ENCODE measurements around the gene ELFN2.

Gene ELFN2

DNA sequence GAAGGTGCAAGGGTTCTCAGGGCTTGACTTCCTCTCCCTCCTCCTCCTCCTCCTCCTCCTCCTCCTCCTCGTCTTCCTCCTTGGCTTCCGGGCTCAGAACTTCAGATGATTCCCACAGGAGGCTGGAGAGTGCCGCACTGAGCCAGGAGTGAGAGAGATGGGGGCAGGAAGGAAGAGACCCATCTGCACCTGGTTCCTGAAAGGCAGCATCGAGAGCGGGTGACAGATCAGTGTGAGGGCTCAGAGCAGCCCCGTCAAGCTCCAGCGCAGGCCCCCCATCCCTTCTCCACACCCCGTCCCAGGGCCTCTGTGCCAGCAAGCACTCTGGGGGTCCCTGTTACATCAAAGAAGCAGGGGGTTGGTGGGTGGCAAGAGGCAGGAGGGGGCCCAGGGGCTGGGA, 51.5 kb downstream of the ELFN2 start:
- Histone ChIP-seq H3K18ac (ENCODE audit: low read length) (no peak overlapping the region), H3K79me1 (ENCODE audit: low read length) (no peaks in the 10 kb centered on the region), H3K27ac (ENCODE audit: low read depth, low read length) (no peak overlapping the region), H2AFZ (ENCODE audit: insufficient read depth, low read length, poor library complexity) (no peak overlapping the region), H3K4me1 (ENCODE audit: control insufficient read depth in 1 of 2, insufficient read depth in 2 of 2, low read length in 2 of 2) (no peaks in the 10 kb centered on the region), H3K79me2 (ENCODE audit: control insufficient read depth, insufficient read depth, low read length, poor library complexity) (no peaks in the 10 kb centered on the region), H2BK5ac (ENCODE audit: low read depth, low read length, poor library complexity) (no peak overlapping the region), H4K91ac (ENCODE audit: low read depth, low read length) (no peak overlapping the region), H3K9ac (ENCODE audit: low read length) (no peak overlapping the region), H3K23ac (ENCODE audit: low read length) (no peak overlapping the region), H3K36me3 (ENCODE audit: control insufficient read depth in 1 of 2, insufficient read depth in 2 of 2, low read length in 2 of 2) (no peaks in the 10 kb centered on the region), H2BK120ac (ENCODE audit: insufficient read depth, low read length, poor library complexity) (no peak overlapping the region), H2AK5ac (ENCODE audit: low read length) (no peak overlapping the region), H4K8ac (ENCODE audit: low read depth, low read length) (no peak overlapping the region), H3K4ac (ENCODE audit: low read depth, low read length) (no peak overlapping the region), H3K27me3 (ENCODE audit: insufficient read depth, low read length) (no peaks in the 10 kb centered on the region), H2BK12ac (ENCODE audit: low read length) (no peak overlapping the region), H3K14ac (ENCODE audit: low read length) (no peak overlapping the region), H3K4me3 (ENCODE audit: low read depth, low read length) (no peak overlapping the region), H3K4me2 (ENCODE audit: low read length) (no peak overlapping the region), H4K12ac (ENCODE audit: low read depth, low read length) (no peak overlapping the region), H3K9me3 (ENCODE audit: insufficient read depth, low read depth, low read length) (no peaks in the 10 kb centered on the region)
- no peak for DNase-seq
- no CpG with 5 or more reads among the region's 8 CpGs for WGBS (ENCODE audit: extremely low coverage, insufficient coverage, insufficient read length)

DNA sequence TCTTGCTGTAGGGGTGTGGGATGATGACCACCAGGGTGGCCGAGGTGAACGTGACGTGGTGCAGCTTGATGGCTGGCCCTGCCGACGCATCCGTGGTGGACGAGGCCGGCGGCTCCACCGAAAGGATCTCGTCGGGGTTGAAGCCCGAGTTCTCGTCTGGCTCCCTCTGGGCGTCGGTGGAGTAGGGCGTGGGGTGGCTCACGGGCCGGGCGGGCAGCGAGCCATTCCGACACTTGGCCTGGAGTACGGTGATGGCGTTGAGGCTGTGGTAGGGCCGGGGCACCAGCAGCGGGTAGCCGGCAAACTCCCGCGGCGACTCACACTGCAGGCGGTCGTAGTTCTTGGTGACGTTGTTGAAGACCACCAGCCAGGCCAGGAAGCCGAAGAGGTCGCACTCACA, 52.7 kb downstream of the ELFN2 start:
- H3K79me1 ChIP-seq (ENCODE audit: low read length) = no peaks in the 10 kb centered on the region
- no peak overlapping the region for H3K4ac ChIP-seq (ENCODE audit: low read depth, low read length)
- no CpG with 5 or more reads among the region's 35 CpGs for WGBS (ENCODE audit: extremely low coverage, insufficient coverage, insufficient read length)
- no peak overlapping the region for H4K12ac ChIP-seq (ENCODE audit: low read depth, low read length)
- H2BK12ac ChIP-seq (ENCODE audit: low read length) = no peak overlapping the region
- no peak overlapping the region for H2BK120ac ChIP-seq (ENCODE audit: insufficient read depth, low read length, poor library complexity)
- DNase-seq = no peak
- H2AFZ ChIP-seq (ENCODE audit: insufficient read depth, low read length, poor library complexity) = no peak overlapping the region
- H3K79me2 ChIP-seq (ENCODE audit: control insufficient read depth, insufficient read depth, low read length, poor library complexity) = no peaks in the 10 kb centered on the region
- H3K23ac ChIP-seq (ENCODE audit: low read length) = no peak overlapping the region
- H3K9ac ChIP-seq (ENCODE audit: low read length) = no peak overlapping the region
- no peak overlapping the region for H3K27ac ChIP-seq (ENCODE audit: low read depth, low read length)
- H4K8ac ChIP-seq (ENCODE audit: low read depth, low read length) = no peak overlapping the region
- H4K91ac ChIP-seq (ENCODE audit: low read depth, low read length) = no peak overlapping the region
- no peak overlapping the region for H3K14ac ChIP-seq (ENCODE audit: low read length)
- no peak overlapping the region for H3K18ac ChIP-seq (ENCODE audit: low read length)
- H3K27me3 ChIP-seq (ENCODE audit: insufficient read depth, low read length) = no peaks in the 10 kb centered on the region
- no peaks in the 10 kb centered on the region for H3K4me1 ChIP-seq (ENCODE audit: control insufficient read depth in 1 of 2, insufficient read depth in 2 of 2, low read length in 2 of 2)
- H2BK5ac ChIP-seq (ENCODE audit: low read depth, low read length, poor library complexity) = no peak overlapping the region
- H3K4me2 ChIP-seq (ENCODE audit: low read length) = no peak overlapping the region
- H2AK5ac ChIP-seq (ENCODE audit: low read length) = no peak overlapping the region
- no peaks in the 10 kb centered on the region for H3K36me3 ChIP-seq (ENCODE audit: control insufficient read depth in 1 of 2, insufficient read depth in 2 of 2, low read length in 2 of 2)
- no peaks in the 10 kb centered on the region for H3K9me3 ChIP-seq (ENCODE audit: insufficient read depth, low read depth, low read length)
- no peak overlapping the region for H3K4me3 ChIP-seq (ENCODE audit: low read depth, low read length)

DNA sequence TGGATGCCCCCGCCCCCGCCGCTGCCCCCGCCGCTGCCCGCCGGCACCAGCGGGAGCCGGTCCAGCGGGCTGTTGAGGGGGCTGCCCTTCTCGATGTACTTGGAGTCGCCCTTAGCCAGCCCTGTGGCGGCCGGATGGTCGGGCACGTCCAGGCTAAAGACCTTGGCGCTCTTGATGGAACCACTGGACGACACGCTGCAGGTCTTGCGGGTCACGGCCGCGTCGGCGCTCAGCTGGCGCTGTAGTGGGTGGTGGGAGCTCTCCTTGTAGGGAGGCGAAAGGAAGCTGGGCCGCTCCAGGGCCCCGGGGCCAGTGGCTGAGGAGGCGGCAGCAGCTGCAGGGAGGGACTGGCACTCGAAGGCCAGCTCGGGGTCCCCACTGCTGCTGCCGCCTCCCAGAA, 53.8 kb downstream of the ELFN2 start:
- H3K36me3 ChIP-seq (ENCODE audit: control insufficient read depth in 1 of 2, insufficient read depth in 2 of 2, low read length in 2 of 2) = no peaks in the 10 kb centered on the region
- no peak overlapping the region for H3K9ac ChIP-seq (ENCODE audit: low read length)
- H3K79me1 ChIP-seq (ENCODE audit: low read length) = no peaks in the 10 kb centered on the region
- no peak overlapping the region for H4K8ac ChIP-seq (ENCODE audit: low read depth, low read length)
- H3K4ac ChIP-seq (ENCODE audit: low read depth, low read length) = no peak overlapping the region
- H2BK5ac ChIP-seq (ENCODE audit: low read depth, low read length, poor library complexity) = no peak overlapping the region
- no peaks in the 10 kb centered on the region for H3K4me1 ChIP-seq (ENCODE audit: control insufficient read depth in 1 of 2, insufficient read depth in 2 of 2, low read length in 2 of 2)
- no peaks in the 10 kb centered on the region for H3K9me3 ChIP-seq (ENCODE audit: insufficient read depth, low read depth, low read length)
- no peak overlapping the region for H2BK120ac ChIP-seq (ENCODE audit: insufficient read depth, low read length, poor library complexity)
- H3K18ac ChIP-seq (ENCODE audit: low read length) = no peak overlapping the region
- H3K4me2 ChIP-seq (ENCODE audit: low read length) = no peak overlapping the region
- no peak overlapping the region for H2BK12ac ChIP-seq (ENCODE audit: low read length)
- no CpG with 5 or more reads among the region's 33 CpGs for WGBS (ENCODE audit: extremely low coverage, insufficient coverage, insufficient read length)
- no peak overlapping the region for H4K91ac ChIP-seq (ENCODE audit: low read depth, low read length)
- no peak overlapping the region for H3K27ac ChIP-seq (ENCODE audit: low read depth, low read length)
- H3K14ac ChIP-seq (ENCODE audit: low read length) = no peak overlapping the region
- H3K79me2 ChIP-seq (ENCODE audit: control insufficient read depth, insufficient read depth, low read length, poor library complexity) = no peaks in the 10 kb centered on the region
- H2AFZ ChIP-seq (ENCODE audit: insufficient read depth, low read length, poor library complexity) = no peak overlapping the region
- no peak for DNase-seq
- H3K23ac ChIP-seq (ENCODE audit: low read length) = no peak overlapping the region
- H3K27me3 ChIP-seq (ENCODE audit: insufficient read depth, low read length) = no peaks in the 10 kb centered on the region
- H3K4me3 ChIP-seq (ENCODE audit: low read depth, low read length) = no peak overlapping the region
- H2AK5ac ChIP-seq (ENCODE audit: low read length) = no peak overlapping the region
- H4K12ac ChIP-seq (ENCODE audit: low read depth, low read length) = no peak overlapping the region

DNA sequence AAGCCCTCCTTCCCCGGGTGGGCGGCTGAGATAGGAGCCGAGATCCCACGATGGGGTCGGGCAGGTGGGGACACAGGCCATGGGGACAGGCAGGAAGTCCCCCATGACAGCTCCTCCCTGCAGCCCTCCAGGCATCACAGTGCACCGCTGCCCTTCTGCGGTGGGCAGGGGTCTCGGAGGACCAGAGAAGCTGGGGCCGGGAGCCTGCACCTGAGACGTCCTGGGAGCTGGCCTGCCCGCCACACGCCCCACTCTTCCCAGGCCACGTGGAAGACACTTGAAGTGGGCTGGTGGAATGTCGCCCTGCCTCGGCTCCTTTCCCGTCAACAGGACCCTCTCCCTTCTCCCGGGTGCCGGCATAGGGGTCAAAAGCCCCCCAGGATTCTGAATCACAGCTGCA, 55.4 kb downstream of the ELFN2 start:
- no peaks in the 10 kb centered on the region for H3K27me3 ChIP-seq (ENCODE audit: insufficient read depth, low read length)
- H4K91ac ChIP-seq (ENCODE audit: low read depth, low read length) = no peak overlapping the region
- no peak overlapping the region for H3K9ac ChIP-seq (ENCODE audit: low read length)
- no peak overlapping the region for H3K14ac ChIP-seq (ENCODE audit: low read length)
- no peak overlapping the region for H2AK5ac ChIP-seq (ENCODE audit: low read length)
- no peaks in the 10 kb centered on the region for H3K4me1 ChIP-seq (ENCODE audit: control insufficient read depth in 1 of 2, insufficient read depth in 2 of 2, low read length in 2 of 2)
- H4K8ac ChIP-seq (ENCODE audit: low read depth, low read length) = no peak overlapping the region
- no peak overlapping the region for H3K4me2 ChIP-seq (ENCODE audit: low read length)
- no peak overlapping the region for H3K18ac ChIP-seq (ENCODE audit: low read length)
- no peak overlapping the region for H2BK12ac ChIP-seq (ENCODE audit: low read length)
- H3K23ac ChIP-seq (ENCODE audit: low read length) = no peak overlapping the region
- no peak overlapping the region for H2BK5ac ChIP-seq (ENCODE audit: low read depth, low read length, poor library complexity)
- H3K9me3 ChIP-seq (ENCODE audit: insufficient read depth, low read depth, low read length) = no peaks in the 10 kb centered on the region
- no peaks in the 10 kb centered on the region for H3K79me2 ChIP-seq (ENCODE audit: control insufficient read depth, insufficient read depth, low read length, poor library complexity)
- no CpG with 5 or more reads among the region's 18 CpGs for whole genome bisulfite sequencing (ENCODE audit: extremely low coverage, insufficient coverage, insufficient read length)
- no peaks in the 10 kb centered on the region for H3K79me1 ChIP-seq (ENCODE audit: low read length)
- H3K4ac ChIP-seq (ENCODE audit: low read depth, low read length) = no peak overlapping the region
- no peak overlapping the region for H3K4me3 ChIP-seq (ENCODE audit: low read depth, low read length)
- H4K12ac ChIP-seq (ENCODE audit: low read depth, low read length) = no peak overlapping the region
- no peak overlapping the region for H3K27ac ChIP-seq (ENCODE audit: low read depth, low read length)
- H2AFZ ChIP-seq (ENCODE audit: insufficient read depth, low read length, poor library complexity) = no peak overlapping the region
- H2BK120ac ChIP-seq (ENCODE audit: insufficient read depth, low read length, poor library complexity) = no peak overlapping the region
- no peaks in the 10 kb centered on the region for H3K36me3 ChIP-seq (ENCODE audit: control insufficient read depth in 1 of 2, insufficient read depth in 2 of 2, low read length in 2 of 2)
- no peak for DNase-seq

Measured in trophoblast cell (in vitro differentiated cells and primary cell).